DOHH2 (cell line): ENCODE measurements around the gene RANBP3.

ENCODE experiments used
- EZH2phosphoT487 ChIP-seq: fragments of 200-600 bp; sonication (generic); IDR thresholded peaks from 2 replicates; pipeline ENCODE4 v1.6.1; 2017; ENCODE audit warnings: borderline replicate concordance, mild to moderate bottlenecking, antibody characterized with exemption, low read length, moderate library complexity, mixed read lengths
- TF ChIP-seq, protein P1 (sequence below): fragments of 200-600 bp; sonication (generic); IDR thresholded peaks from one replicate; pipeline ENCODE4 v1.5.1; 2014; ENCODE audit warnings: antibody characterized with exemption, mild to moderate bottlenecking, low read depth, low read length; ENCODE audit not compliant: poor library complexity, severe bottlenecking

DNA sequence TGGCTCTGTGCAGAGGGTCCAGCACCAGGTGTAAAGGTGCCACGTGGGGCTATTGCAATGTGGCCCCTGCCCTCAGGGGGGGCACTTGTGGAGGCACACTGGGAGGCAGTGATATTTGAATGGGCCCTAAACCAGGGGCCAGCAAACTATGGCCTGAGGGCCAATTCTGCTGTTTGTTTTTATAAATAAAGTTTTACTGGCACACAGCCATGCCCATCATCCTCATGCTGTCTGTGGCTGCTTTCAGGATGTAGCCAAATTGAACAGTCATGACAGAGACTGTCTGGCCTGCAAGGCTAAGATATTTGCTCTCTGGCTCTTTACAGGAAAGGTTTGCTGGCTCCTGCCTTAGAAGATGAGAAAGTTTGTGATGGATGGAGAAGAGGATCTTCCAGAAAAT is 33.9 kb upstream of the RANBP3 start:
- TF ChIP-seq, protein P1, sequence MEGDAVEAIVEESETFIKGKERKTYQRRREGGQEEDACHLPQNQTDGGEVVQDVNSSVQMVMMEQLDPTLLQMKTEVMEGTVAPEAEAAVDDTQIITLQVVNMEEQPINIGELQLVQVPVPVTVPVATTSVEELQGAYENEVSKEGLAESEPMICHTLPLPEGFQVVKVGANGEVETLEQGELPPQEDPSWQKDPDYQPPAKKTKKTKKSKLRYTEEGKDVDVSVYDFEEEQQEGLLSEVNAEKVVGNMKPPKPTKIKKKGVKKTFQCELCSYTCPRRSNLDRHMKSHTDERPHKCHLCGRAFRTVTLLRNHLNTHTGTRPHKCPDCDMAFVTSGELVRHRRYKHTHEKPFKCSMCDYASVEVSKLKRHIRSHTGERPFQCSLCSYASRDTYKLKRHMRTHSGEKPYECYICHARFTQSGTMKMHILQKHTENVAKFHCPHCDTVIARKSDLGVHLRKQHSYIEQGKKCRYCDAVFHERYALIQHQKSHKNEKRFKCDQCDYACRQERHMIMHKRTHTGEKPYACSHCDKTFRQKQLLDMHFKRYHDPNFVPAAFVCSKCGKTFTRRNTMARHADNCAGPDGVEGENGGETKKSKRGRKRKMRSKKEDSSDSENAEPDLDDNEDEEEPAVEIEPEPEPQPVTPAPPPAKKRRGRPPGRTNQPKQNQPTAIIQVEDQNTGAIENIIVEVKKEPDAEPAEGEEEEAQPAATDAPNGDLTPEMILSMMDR: no peak
- no peak for TF ChIP-seq EZH2phosphoT487
